Breast epithelium (tissue), 3 donors: ENCODE data around the gene BMS1.

Experiments
- POLR2AphosphoS5 ChIP-seq, 3 donors: sonication (generic); formaldehyde crosslinking; IDR thresholded peaks; one replicate each; pipeline ENCODE4 v1.6.1; 2017; ENCODE audit warnings: antibody characterized with exemption in 3 of 3
- TF ChIP-seq, protein P1 (sequence below), 3 donors: fragments of 450-650 bp; IDR thresholded peaks; one replicate each; pipeline ENCODE4 v1.5.1; 2016 to 2017; ENCODE audit warnings: antibody characterized with exemption in 3 of 3, mild to moderate bottlenecking in 3 of 3, moderate library complexity in 3 of 3

DNA sequence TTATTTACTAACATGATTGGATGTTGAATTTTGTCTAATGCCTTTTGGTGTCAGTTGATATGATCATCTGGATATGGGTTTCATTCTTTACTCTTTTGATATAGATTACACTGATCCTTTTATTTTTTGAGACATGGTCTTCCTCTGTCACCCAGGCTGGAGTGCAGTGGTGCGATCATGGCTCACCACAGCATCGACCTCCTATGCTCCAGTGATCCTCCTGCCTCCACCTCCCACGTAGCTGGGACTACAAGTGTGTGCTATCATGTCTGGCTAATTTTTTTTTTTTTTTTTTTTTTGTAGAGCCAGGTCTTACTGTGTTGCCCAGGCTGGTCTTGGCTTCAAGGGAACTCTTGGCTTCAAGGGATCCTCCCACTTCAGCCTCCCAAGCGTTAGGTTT, 27.1 kb downstream of the BMS1 start:
- TF ChIP-seq, protein P1, sequence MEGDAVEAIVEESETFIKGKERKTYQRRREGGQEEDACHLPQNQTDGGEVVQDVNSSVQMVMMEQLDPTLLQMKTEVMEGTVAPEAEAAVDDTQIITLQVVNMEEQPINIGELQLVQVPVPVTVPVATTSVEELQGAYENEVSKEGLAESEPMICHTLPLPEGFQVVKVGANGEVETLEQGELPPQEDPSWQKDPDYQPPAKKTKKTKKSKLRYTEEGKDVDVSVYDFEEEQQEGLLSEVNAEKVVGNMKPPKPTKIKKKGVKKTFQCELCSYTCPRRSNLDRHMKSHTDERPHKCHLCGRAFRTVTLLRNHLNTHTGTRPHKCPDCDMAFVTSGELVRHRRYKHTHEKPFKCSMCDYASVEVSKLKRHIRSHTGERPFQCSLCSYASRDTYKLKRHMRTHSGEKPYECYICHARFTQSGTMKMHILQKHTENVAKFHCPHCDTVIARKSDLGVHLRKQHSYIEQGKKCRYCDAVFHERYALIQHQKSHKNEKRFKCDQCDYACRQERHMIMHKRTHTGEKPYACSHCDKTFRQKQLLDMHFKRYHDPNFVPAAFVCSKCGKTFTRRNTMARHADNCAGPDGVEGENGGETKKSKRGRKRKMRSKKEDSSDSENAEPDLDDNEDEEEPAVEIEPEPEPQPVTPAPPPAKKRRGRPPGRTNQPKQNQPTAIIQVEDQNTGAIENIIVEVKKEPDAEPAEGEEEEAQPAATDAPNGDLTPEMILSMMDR (IDR thresholded peaks at IDR 0.05) = no peak
- no peak for TF ChIP-seq POLR2AphosphoS5 (IDR thresholded peaks at IDR 0.05)
